DND-41 (cell line): Measurements from ENCODE around the gene QTRT2.

Experiments used
- EZH2 ChIP-seq: IDR thresholded peaks from 3 replicates; pipeline ENCODE4 v1.6.1; 2012; ENCODE audit warnings: borderline replicate concordance, low read depth, mild to moderate bottlenecking, moderate library complexity, low read length, inconsistent platforms; ENCODE audit not compliant: severe bottlenecking
- TF ChIP-seq, protein P1 (sequence below): IDR thresholded peaks from 2 replicates; pipeline ENCODE4 v1.5.1; 2012; ENCODE audit warnings: borderline replicate concordance, low read length, moderate library complexity, mild to moderate bottlenecking; ENCODE audit not compliant: poor library complexity, severe bottlenecking; ENCODE audit errors: extremely low read depth

GRCh38 chr3:114126461-114126860 lies 69.9 kb downstream of the QTRT2 start:
- TF ChIP-seq, protein P1, sequence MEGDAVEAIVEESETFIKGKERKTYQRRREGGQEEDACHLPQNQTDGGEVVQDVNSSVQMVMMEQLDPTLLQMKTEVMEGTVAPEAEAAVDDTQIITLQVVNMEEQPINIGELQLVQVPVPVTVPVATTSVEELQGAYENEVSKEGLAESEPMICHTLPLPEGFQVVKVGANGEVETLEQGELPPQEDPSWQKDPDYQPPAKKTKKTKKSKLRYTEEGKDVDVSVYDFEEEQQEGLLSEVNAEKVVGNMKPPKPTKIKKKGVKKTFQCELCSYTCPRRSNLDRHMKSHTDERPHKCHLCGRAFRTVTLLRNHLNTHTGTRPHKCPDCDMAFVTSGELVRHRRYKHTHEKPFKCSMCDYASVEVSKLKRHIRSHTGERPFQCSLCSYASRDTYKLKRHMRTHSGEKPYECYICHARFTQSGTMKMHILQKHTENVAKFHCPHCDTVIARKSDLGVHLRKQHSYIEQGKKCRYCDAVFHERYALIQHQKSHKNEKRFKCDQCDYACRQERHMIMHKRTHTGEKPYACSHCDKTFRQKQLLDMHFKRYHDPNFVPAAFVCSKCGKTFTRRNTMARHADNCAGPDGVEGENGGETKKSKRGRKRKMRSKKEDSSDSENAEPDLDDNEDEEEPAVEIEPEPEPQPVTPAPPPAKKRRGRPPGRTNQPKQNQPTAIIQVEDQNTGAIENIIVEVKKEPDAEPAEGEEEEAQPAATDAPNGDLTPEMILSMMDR = no peak
- TF ChIP-seq EZH2 = no peak
